GM10266 (cell line): ENCODE results near the gene KIF16B.

ENCODE experiments used
- DNase-seq: peaks from one replicate; pipeline ENCODE4 v3.0.0; 2012; ENCODE audit errors: extremely low spot score
- CTCF ChIP-seq: IDR thresholded peaks from 2 replicates; pipeline ENCODE4 v1.5.1; 2012; ENCODE audit warnings: mild to moderate bottlenecking, low read depth; ENCODE audit not compliant: control insufficient read depth, insufficient read depth; ENCODE audit errors: missing control alignments

The KIF16B gene

GRCh38 chr20:16222859-16223411 is 350.3 kb downstream of the KIF16B start:
- DNase-seq: no peak
- TF ChIP-seq CTCF: no peak
